Bronchial epithelial cell (primary cell): Measurements from ENCODE around the gene NDST3. TPM values are rescaled to one million over a fixed set of nuclear protein-coding genes. Genes with fewer than 3 reads are reported as not detected.
"Not testable (repeated sequence)": the region's sequence is repeated elsewhere in the genome, so short reads cannot be mapped to it uniquely, and the experiment has no call there.

Experiments used
- DNase-seq: peaks from one replicate; pipeline ENCODE4 v3.0.0-alpha.2; 2010; ENCODE audit warnings: low read depth
- FAIRE-seq: peaks from 2 replicates; lab custom pipeline; 2011; peaks lifted over from hg19 to GRCh38; lab: Jason Lieb, UNC
- H3K27me3 ChIP-seq: 2 replicates; pipeline ENCODE4 v1.5.1; 2011; ENCODE audit warnings: low read length; ENCODE audit not compliant: control insufficient read depth, insufficient read depth
- H3K36me3 ChIP-seq: 2 replicates; pipeline ENCODE4 v1.5.1; 2011; ENCODE audit warnings: low read length; ENCODE audit not compliant: control insufficient read depth, insufficient read depth
- H3K4me3 ChIP-seq: 2 replicates; pipeline ENCODE4 v1.5.1; 2011; ENCODE audit warnings: mild to moderate bottlenecking, low read depth, low read length, control low read depth
- total RNA-seq: library from RNA; depleted of rRNA; stranded (reverse); fragments of >200 nt; gene quantifications from 2 replicates; pipeline ENCODE4 v1.2.1, GENCODE V29; 2014
- TF ChIP-seq, protein P1 (sequence below): IDR thresholded peaks from 2 replicates; pipeline ENCODE4 v1.5.1; 2011; ENCODE audit warnings: mild to moderate bottlenecking, moderate library complexity, low read length, control low read depth, inconsistent platforms; ENCODE audit not compliant: insufficient read depth, severe bottlenecking

Gene NDST3
- total RNA-seq, 1 donor from 2014 or later = not detected

DNA sequence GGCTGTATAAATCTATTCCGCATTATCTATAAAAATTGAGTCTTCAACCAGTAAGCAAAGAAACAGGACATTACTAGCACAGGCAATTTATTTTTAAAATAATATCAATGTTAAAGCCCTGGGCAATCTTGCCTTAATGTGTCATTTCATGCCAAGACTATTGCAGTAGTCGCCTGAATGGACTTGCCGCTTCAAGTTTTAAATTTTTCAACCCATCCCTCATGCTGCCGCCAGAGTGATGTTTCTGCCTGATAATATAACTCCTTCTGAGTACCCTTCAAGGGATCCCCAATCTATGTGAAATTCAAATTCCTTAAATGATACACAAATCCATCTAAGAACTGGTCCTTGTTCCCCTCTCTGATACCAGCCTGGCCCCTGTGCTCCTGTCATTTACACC lies 251.6 kb downstream of the NDST3 start:
- Histone ChIP-seq H3K4me3 (no peak overlapping the region), H3K36me3 (no peaks in the 10 kb centered on the region), H3K27me3 (no peaks in the 10 kb centered on the region)
- FAIRE-seq (no peak), DNase-seq (peak; percentile 29)
- TF ChIP-seq, protein P1, sequence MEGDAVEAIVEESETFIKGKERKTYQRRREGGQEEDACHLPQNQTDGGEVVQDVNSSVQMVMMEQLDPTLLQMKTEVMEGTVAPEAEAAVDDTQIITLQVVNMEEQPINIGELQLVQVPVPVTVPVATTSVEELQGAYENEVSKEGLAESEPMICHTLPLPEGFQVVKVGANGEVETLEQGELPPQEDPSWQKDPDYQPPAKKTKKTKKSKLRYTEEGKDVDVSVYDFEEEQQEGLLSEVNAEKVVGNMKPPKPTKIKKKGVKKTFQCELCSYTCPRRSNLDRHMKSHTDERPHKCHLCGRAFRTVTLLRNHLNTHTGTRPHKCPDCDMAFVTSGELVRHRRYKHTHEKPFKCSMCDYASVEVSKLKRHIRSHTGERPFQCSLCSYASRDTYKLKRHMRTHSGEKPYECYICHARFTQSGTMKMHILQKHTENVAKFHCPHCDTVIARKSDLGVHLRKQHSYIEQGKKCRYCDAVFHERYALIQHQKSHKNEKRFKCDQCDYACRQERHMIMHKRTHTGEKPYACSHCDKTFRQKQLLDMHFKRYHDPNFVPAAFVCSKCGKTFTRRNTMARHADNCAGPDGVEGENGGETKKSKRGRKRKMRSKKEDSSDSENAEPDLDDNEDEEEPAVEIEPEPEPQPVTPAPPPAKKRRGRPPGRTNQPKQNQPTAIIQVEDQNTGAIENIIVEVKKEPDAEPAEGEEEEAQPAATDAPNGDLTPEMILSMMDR = no peak

DNA sequence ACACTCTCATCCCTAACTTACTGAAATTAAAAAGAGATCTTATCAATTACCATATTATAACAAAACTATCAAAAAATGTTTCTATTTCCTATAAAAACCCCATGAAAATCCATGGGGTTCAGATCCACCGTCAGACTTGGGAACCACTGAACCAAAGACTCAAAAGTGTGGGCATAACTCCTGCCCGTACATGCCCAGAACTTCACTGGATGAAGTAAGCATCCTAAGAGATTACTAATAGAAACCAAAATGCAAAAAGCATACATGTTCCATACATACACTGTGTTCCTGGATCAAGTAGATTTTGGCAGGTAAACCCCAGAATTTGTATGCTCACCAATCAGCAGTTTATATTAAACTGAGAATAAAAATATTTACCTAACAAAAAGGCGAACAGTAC lies 252.4 kb downstream of the NDST3 start:
- no peak overlapping the region for H3K4me3 ChIP-seq
- TF ChIP-seq, protein P1 = no peak
- H3K27me3 ChIP-seq = no peaks in the 10 kb centered on the region
- DNase-seq = peak; percentile 93
- FAIRE-seq = no peak
- no peaks in the 10 kb centered on the region for H3K36me3 ChIP-seq

DNA sequence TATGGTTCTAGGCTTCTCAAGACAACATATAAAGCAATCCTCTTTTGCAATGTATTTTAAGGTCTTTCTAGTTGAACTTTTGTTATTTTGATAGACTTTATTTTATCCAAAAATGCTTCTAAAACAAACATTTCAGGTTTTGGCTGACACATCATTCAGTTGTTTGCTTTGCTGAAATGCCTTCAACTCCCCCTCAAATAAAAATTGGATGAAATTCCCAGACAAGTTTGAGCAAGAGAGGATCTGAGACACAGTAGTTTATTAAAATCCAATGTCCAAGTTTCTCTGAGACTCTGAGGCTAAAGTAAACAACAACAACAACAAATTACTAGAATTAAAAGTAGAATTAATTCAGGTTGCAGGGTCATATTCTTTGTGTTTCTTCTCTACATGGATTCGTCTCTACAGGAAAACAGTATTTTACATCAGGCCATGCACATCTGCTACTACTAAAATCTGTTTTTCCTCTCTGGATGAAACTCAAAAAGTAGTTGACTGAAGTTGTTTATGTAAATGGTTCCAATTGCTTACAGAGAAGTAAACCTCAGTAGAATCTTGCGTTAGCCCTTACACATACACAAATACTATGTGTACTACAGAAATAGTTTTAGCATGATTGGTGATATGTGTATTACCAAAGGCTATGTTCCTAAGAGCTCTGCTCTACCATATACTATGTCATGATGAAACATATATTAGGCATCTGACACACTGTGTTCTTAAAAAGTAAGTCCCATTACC lies 253.6 kb downstream of the NDST3 start:
- no peaks in the 10 kb centered on the region for H3K27me3 ChIP-seq
- TF ChIP-seq, protein P1 = no peak
- H3K36me3 ChIP-seq = no peaks in the 10 kb centered on the region
- DNase-seq = peak; percentile 93
- H3K4me3 ChIP-seq = no peak overlapping the region
- no peak for FAIRE-seq

DNA sequence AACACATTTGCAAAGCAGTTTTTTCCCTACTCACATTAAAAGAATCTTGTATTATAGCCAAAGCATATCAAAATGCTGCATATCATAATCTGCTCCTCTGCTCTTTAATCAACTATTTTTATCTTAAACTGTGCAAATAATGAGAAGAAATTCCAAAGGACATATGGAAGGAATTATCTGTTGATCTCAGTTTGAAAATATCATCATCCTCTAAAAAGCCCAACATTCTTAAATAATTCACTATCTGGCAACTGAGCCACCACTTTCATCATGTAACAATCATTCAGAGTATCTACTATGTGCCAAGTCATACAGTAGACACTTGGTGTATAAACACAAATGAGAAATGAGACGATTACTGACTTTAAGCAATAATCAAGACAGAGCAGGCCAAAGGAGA lies 255.5 kb downstream of the NDST3 start:
- no peak for FAIRE-seq
- no peaks in the 10 kb centered on the region for H3K36me3 ChIP-seq
- H3K4me3 ChIP-seq = no peak overlapping the region
- TF ChIP-seq, protein P1 = no peak
- H3K27me3 ChIP-seq = no peaks in the 10 kb centered on the region
- DNase-seq = no peak

DNA sequence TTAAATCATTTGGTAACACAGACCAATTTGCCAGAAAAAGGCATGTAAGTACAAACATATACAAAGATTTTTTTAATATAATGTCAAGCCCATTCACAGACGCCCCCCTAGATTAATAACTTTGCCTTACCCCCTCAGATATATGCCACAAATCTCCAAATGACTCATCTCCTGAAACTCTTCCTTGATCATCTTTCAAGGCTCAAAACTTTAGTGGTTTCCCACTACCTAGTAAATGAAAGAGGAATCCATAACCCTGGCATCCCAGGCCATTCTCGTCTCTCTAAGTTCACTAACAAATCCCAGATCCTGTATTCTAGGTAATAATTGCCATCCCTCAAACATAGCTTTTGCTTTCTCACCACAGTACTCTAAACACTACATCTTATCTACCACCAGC lies 256.7 kb downstream of the NDST3 start:
- TF ChIP-seq, protein P1 = no peak
- Histone ChIP-seq H3K27me3 (no peaks in the 10 kb centered on the region), H3K4me3 (no peak overlapping the region), H3K36me3 (peaks cover 2% of the 10 kb centered on the region)
- FAIRE-seq (no peak), DNase-seq (no peak)

DNA sequence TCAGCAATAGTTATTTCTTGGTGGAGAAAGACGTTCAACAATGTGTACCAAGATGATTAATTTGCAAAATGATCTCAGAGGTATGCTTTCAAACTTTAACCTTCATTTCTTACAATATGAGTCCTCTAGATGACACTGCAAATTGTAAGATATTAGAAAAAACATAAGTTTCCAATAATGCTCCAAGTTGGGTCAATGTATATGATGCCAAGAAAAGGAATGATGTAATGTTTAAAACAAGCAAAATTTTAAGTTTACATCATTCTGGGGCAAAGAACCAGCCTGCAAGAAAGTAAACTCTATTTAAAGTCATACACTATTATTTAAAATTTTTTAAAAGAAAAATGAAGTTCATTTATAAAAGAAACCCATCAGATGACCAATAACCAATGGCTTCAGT lies 262.4 kb downstream of the NDST3 start:
- peaks cover 2% of the 10 kb centered on the region for H3K36me3 ChIP-seq
- TF ChIP-seq, protein P1 = no peak
- no peaks in the 10 kb centered on the region for H3K27me3 ChIP-seq
- no peak for FAIRE-seq
- no peak for DNase-seq
- H3K4me3 ChIP-seq = no peak overlapping the region

DNA sequence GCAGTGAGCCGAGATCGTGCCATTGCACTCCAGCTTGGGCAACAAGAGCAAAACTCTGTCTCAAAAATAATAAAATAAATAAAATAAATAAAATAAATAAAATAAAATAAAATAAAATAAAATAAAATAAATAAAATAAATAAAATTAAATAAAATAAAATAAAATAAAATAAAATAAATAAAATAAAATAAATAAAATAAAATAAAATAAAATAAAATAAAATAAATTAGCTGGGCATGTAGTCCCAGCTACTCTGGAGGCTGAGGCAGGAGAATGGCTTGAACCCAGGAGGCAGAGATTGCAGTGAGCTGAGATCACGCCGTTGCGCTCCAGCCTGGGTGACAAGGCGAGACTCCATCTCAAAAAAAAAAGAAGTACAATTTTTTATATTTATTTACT lies 265.3 kb downstream of the NDST3 start:
- H3K4me3 ChIP-seq, H3K36me3 ChIP-seq, DNase-seq, H3K27me3 ChIP-seq, FAIRE-seq: not testable (repeated sequence)
